HEK293 (cell line): Measurements from ENCODE around the gene WFS1.
A peak's percentile ranks its signal among the peaks of the same experiment; 100 is the strongest.

Source experiments
- CTCF ChIA-PET: fragments of 350-600 bp; formaldehyde crosslinking; extraction: SDS; loops from one replicate; lab custom pipeline; 2021; ENCODE audit warnings: antibody characterized with exemption; lab: Yijun Ruan, JAX
- POLR2A ChIA-PET: fragments of 300-600 bp; formaldehyde crosslinking; extraction: SDS; loops from one replicate; lab custom pipeline; 2020; ENCODE audit warnings: antibody characterized with exemption, inconsistent platforms; lab: Yijun Ruan, JAX
- H3K27ac ChIP-seq: fragments of 200-500 bp; sonication (Bioruptor generic); 2 replicates; pipeline ENCODE4 v1.5.1; 2014; ENCODE audit warnings: low read depth, low read length, control low read depth, inconsistent platforms; ENCODE audit errors: extremely low read depth
- H3K36me3 ChIP-seq, 2 experiments: fragments of 200-500 bp in 1 of 2; sonication (Bioruptor generic) in 1 of 2; 1 replicate in 1 of 2; 2 replicates in 1 of 2; pipeline ENCODE4 v1.5.1; 2014 to 2017; ENCODE audit warnings: inconsistent platforms in 2 of 2, low read length in 2 of 2; ENCODE audit not compliant: control insufficient read depth in 2 of 2, insufficient read depth in 1 of 2
- H3K4me1 ChIP-seq: fragments of 200-500 bp; sonication (Bioruptor generic); 2 replicates; pipeline ENCODE4 v1.5.1; 2014; ENCODE audit warnings: mild to moderate bottlenecking, low read length, inconsistent platforms; ENCODE audit not compliant: control insufficient read depth, insufficient read depth
- H3K4me3 ChIP-seq: 2 replicates; pipeline ENCODE4 v1.5.1; 2011; ENCODE audit warnings: low read depth, mild to moderate bottlenecking, control low read depth, low read length, moderate library complexity
- H3K9me3 ChIP-seq: fragments of 200-500 bp; sonication (Bioruptor generic); 2 replicates; pipeline ENCODE4 v1.5.1; 2014; ENCODE audit warnings: low read depth, low read length, inconsistent platforms; ENCODE audit not compliant: control insufficient read depth, insufficient read depth
- BCL11A ChIP-seq: fragments of 450-650 bp; formaldehyde crosslinking; IDR thresholded peaks from 2 replicates; pipeline ENCODE4 v1.5.1; 2016; ENCODE audit warnings: low read depth, missing biosample characterization, missing genetic modification characterization
- EGR2 ChIP-seq: fragments of 450-650 bp; formaldehyde crosslinking; IDR thresholded peaks from 2 replicates; pipeline ENCODE4 v1.5.1; 2016; ENCODE audit warnings: low read depth, missing biosample characterization, missing genetic modification characterization
- KLF8 ChIP-seq: fragments of 450-650 bp; formaldehyde crosslinking; IDR thresholded peaks from 2 replicates; pipeline ENCODE4 v1.5.1; 2016; ENCODE audit warnings: missing biosample characterization, missing genetic modification characterization
- PRDM4 ChIP-seq: fragments of 450-650 bp; formaldehyde crosslinking; IDR thresholded peaks from 2 replicates; pipeline ENCODE4 v1.5.1; 2017; ENCODE audit warnings: missing biosample characterization, missing genetic modification characterization
- REST ChIP-seq: fragments of 450-650 bp; formaldehyde crosslinking; IDR thresholded peaks from 2 replicates; pipeline ENCODE4 v1.5.1; 2016; ENCODE audit warnings: missing biosample characterization, missing genetic modification characterization
- SCRT2 ChIP-seq: fragments of 450-650 bp; formaldehyde crosslinking; IDR thresholded peaks from 2 replicates; pipeline ENCODE4 v1.5.1; 2016; ENCODE audit warnings: missing biosample characterization, missing genetic modification characterization
- ZBTB49 ChIP-seq: fragments of 450-650 bp; formaldehyde crosslinking; IDR thresholded peaks from 2 replicates; pipeline ENCODE4 v1.5.1; 2016; ENCODE audit warnings: missing biosample characterization, missing genetic modification characterization, low read depth
- ZNF138 ChIP-seq: fragments of 450-650 bp; formaldehyde crosslinking; IDR thresholded peaks from 2 replicates; pipeline ENCODE4 v1.5.1; 2016; ENCODE audit warnings: missing biosample characterization, missing genetic modification characterization, borderline replicate concordance
- ZNF280C ChIP-seq: fragments of 450-650 bp; formaldehyde crosslinking; IDR thresholded peaks from 2 replicates; pipeline ENCODE4 v1.5.1; 2016; ENCODE audit warnings: missing biosample characterization, missing genetic modification characterization
- ZNF394 ChIP-seq: fragments of 450-650 bp; formaldehyde crosslinking; IDR thresholded peaks from 2 replicates; pipeline ENCODE4 v1.5.1; 2016; ENCODE audit warnings: missing biosample characterization, missing genetic modification characterization, mild to moderate bottlenecking, moderate library complexity, borderline replicate concordance
- ZNF596 ChIP-seq: fragments of 450-650 bp; IDR thresholded peaks from 2 replicates; pipeline ENCODE4 v1.5.0; 2018; ENCODE audit warnings: missing biosample characterization, mild to moderate bottlenecking, missing genetic modification characterization, moderate library complexity
- ZNF701 ChIP-seq: fragments of 450-650 bp; formaldehyde crosslinking; IDR thresholded peaks from 2 replicates; pipeline ENCODE4 v1.5.1; 2016; ENCODE audit warnings: missing biosample characterization, missing genetic modification characterization

Gene WFS1

GRCh38 chr4:6346373-6347110 is 76.9 kb downstream of the WFS1 start:
- Histone ChIP-seq H3K27ac (no peak overlapping the region), H3K36me3 (peaks cover 0 to 9% of the 10 kb centered on the region in 2 experiments; a peak in 1 of 3 replicates), H3K4me1 (no peaks in the 10 kb centered on the region), H3K4me3 (no peak overlapping the region), H3K9me3 (no peaks in the 10 kb centered on the region)
- no peak for TF ChIP-seq PRDM4 (tag by site-specific recombination)
- no peak for TF ChIP-seq ZNF394 (tag by site-specific recombination)
- TF ChIP-seq EGR2, result no peak
- TF ChIP-seq ZNF596 (tag by site-specific recombination), result no peak
- TF ChIP-seq SCRT2 (tag by site-specific recombination), result peak; percentile 35; the same call in 1 of the 2 replicates
- TF ChIP-seq ZNF280C, result no peak
- ChIA-PET POLR2A (no interaction called here), CTCF (no interaction called here)

GRCh38 chr4:6347511-6348045 is 77.9 kb downstream of the WFS1 start:
- peaks cover 0 to 9% of the 10 kb centered on the region in 2 experiments; a peak in 1 of 3 replicates for H3K36me3 ChIP-seq
- POLR2A ChIA-PET, result no interaction called here
- H3K4me3 ChIP-seq, result no peak overlapping the region
- no peaks in the 10 kb centered on the region for H3K4me1 ChIP-seq
- TF ChIP-seq ZBTB49 (tag by site-specific recombination) (no peak), BCL11A (tag by site-specific recombination) (no peak), REST (tag by site-specific recombination) (no peak), ZNF138 (tag by site-specific recombination) (no peak), KLF8 (no peak), ZNF701 (no peak)
- no peak overlapping the region for H3K27ac ChIP-seq
- H3K9me3 ChIP-seq, result no peaks in the 10 kb centered on the region
- CTCF ChIA-PET, result no interaction called here
